SU-DHL-6 (cell line): ENCODE measurements around the gene PLXNC1.

Source experiments
- H2AFZ ChIP-seq: fragments of 200-600 bp; sonication (generic); 2 replicates; pipeline ENCODE4 v1.6.1; 2014; ENCODE audit warnings: low read depth, mild to moderate bottlenecking, moderate library complexity, mixed read lengths, antibody characterized with exemption, low read length; ENCODE audit not compliant: severe bottlenecking
- H3F3A ChIP-seq: fragments of 200-600 bp; shearing (Covaris generic); 2 replicates; pipeline ENCODE4 v1.6.0; 2016; ENCODE audit warnings: antibody characterized with exemption, mild to moderate bottlenecking; ENCODE audit not compliant: insufficient read depth
- H3K27ac ChIP-seq: fragments of 200-600 bp; sonication (generic); 2 replicates; pipeline ENCODE4 v1.5.1; 2016; ENCODE audit warnings: low read depth, mild to moderate bottlenecking, low read length, moderate library complexity, mixed read lengths
- H3K27me3 ChIP-seq: fragments of 200-600 bp; sonication (generic), shearing (Covaris generic); 2 replicates; pipeline ENCODE4 v1.6.0; 2014; ENCODE audit warnings: mild to moderate bottlenecking, low read length
- H3K36me3 ChIP-seq: fragments of 200-600 bp; sonication (generic); 2 replicates; pipeline ENCODE4 v1.6.1; 2014; ENCODE audit warnings: mild to moderate bottlenecking, low read length, mixed read lengths
- H3K4me2 ChIP-seq: fragments of 300-600, 200-600 bp; shearing (Covaris generic), sonication (generic); 2 replicates; pipeline ENCODE4 v1.6.0; 2014; ENCODE audit warnings: low read length, low read depth, mild to moderate bottlenecking; ENCODE audit not compliant: poor library complexity, severe bottlenecking
- H3K4me3 ChIP-seq: fragments of 200-600 bp; sonication (generic); 2 replicates; pipeline ENCODE4 v1.5.1; 2014; ENCODE audit warnings: antibody characterized with exemption, low read length, mild to moderate bottlenecking, mixed read lengths; ENCODE audit not compliant: insufficient read depth, poor library complexity, severe bottlenecking
- H3K79me2 ChIP-seq: fragments of 200-600 bp; sonication (generic); 2 replicates; pipeline ENCODE4 v1.6.1; 2014; ENCODE audit warnings: mild to moderate bottlenecking, low read length, moderate library complexity; ENCODE audit not compliant: insufficient read depth
- H3K9ac ChIP-seq: fragments of 200-600 bp; sonication (generic); 2 replicates; pipeline ENCODE4 v1.7.0; 2014; ENCODE audit warnings: mild to moderate bottlenecking, low read length
- H3K9me2 ChIP-seq: fragments of 200-600 bp; sonication (generic); replicated peaks from 2 replicates; pipeline ENCODE4 v1.6.1; 2014; ENCODE audit warnings: low read length; ENCODE audit not compliant: insufficient read depth
- H3K9me3 ChIP-seq: fragments of 200-600 bp; sonication (generic); 2 replicates; pipeline ENCODE4 v1.6.1; 2014; ENCODE audit warnings: low read length, mixed read lengths; ENCODE audit not compliant: insufficient read depth
- H4K20me1 ChIP-seq: fragments of 200-600 bp; sonication (generic); 2 replicates; pipeline ENCODE4 v1.6.1; 2014; ENCODE audit warnings: low read depth, mild to moderate bottlenecking, antibody characterized with exemption, low read length, moderate library complexity, mixed read lengths
- EZH2phosphoT487 ChIP-seq: fragments of 200-600 bp; sonication (generic), shearing (Covaris generic); conservative IDR thresholded peaks from 2 replicates; pipeline ENCODE4 v1.6.1; 2018; ENCODE audit warnings: mild to moderate bottlenecking, antibody characterized with exemption, low read length, moderate library complexity, mixed read lengths
- TF ChIP-seq, protein P1 (sequence below): fragments of 200-600 bp; sonication (generic); IDR thresholded peaks from one replicate; pipeline ENCODE4 v1.5.1; 2017; ENCODE audit warnings: antibody characterized with exemption, mild to moderate bottlenecking, low read length, moderate library complexity; ENCODE audit not compliant: insufficient read depth, poor library complexity, severe bottlenecking

Gene PLXNC1

DNA sequence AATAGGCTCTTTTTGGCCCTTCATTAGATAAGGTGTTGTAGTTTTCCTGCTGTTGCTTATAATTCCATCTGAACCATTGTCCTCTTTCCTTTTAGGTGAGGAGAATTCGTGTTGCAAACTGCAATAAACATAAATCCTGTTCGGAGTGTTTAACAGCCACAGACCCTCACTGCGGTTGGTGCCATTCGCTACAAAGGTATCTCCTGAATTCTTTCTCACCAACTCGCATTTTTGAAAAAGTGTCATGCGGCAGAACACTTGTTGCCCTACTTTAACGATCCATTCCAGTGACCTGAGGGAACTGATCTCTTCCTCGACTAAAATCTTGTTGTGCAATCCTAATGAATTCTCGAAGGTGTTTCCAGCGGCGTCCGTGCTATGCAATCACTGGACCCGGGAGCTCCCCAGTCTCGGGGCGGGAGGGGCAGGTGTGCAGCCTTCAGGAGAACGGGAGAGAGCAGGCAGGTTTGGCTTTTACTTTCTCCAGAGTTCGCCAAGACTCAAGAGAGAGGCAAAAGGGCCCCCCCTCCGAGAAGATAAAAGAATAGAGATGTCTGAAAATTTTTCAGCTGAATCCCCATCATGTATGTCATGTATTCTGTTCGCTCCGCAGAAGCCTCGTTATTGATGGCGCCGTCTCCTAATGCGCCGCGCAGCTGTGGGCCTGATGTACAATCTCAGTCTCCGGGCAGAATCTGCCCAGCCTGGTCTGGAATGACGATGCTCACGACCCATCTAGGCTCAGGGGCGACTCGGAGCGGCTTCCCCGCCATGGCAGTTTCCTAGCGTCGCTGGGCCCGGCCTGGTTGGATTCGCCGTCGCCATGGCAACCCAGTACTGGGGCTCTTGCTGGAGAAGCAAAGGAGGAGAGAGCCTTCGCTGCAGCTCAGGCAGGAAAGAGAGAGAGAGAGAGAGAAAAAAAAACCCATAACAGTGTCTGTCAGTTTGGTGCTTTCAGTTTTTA is 38.2 kb downstream of the PLXNC1 start:
- H3K9ac ChIP-seq, result no peak overlapping the region
- H3K79me2 ChIP-seq, result no peaks in the 10 kb centered on the region
- no peak overlapping the region for H2AFZ ChIP-seq
- H3K27ac ChIP-seq, result no peak overlapping the region
- no peaks in the 10 kb centered on the region for H3K36me3 ChIP-seq
- no peaks in the 10 kb centered on the region for H4K20me1 ChIP-seq
- H3F3A ChIP-seq, result no peaks in the 10 kb centered on the region
- H3K9me3 ChIP-seq, result no peaks in the 10 kb centered on the region
- H3K4me2 ChIP-seq, result no peak overlapping the region
- TF ChIP-seq, protein P1, sequence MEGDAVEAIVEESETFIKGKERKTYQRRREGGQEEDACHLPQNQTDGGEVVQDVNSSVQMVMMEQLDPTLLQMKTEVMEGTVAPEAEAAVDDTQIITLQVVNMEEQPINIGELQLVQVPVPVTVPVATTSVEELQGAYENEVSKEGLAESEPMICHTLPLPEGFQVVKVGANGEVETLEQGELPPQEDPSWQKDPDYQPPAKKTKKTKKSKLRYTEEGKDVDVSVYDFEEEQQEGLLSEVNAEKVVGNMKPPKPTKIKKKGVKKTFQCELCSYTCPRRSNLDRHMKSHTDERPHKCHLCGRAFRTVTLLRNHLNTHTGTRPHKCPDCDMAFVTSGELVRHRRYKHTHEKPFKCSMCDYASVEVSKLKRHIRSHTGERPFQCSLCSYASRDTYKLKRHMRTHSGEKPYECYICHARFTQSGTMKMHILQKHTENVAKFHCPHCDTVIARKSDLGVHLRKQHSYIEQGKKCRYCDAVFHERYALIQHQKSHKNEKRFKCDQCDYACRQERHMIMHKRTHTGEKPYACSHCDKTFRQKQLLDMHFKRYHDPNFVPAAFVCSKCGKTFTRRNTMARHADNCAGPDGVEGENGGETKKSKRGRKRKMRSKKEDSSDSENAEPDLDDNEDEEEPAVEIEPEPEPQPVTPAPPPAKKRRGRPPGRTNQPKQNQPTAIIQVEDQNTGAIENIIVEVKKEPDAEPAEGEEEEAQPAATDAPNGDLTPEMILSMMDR, result no peak
- no peak for TF ChIP-seq EZH2phosphoT487
- H3K27me3 ChIP-seq, result no peaks in the 10 kb centered on the region
- H3K9me2 ChIP-seq, result no peaks in the 10 kb centered on the region
- no peak overlapping the region for H3K4me3 ChIP-seq

DNA sequence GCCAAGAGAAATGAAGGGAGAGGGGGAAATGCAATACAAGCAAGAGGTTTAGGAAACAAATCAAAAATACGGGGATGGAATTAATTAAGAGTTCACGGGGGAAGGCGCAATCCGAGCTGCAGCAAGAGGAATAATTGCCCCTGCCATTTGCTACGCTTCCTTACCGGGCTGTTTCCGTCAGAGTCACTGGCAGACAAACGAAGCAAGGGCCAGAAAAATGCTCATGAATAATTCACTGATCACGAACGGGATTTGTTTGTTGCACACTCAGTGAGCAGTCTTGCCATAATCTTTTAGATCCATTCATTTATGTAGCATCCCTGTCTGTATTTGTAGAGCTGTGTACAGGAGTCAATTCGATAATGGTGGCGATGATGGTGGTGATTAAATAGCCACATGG is 39.0 kb downstream of the PLXNC1 start:
- Histone ChIP-seq H3K4me2 (no peak overlapping the region), H3K27ac (no peak overlapping the region), H4K20me1 (no peaks in the 10 kb centered on the region), H3K9me3 (peaks cover 3% of the 10 kb centered on the region; the same call in 1 of the 2 replicates), H3K9ac (no peak overlapping the region), H3K9me2 (no peaks in the 10 kb centered on the region), H3K4me3 (no peak overlapping the region), H3K27me3 (no peaks in the 10 kb centered on the region), H3K36me3 (peaks cover 5% of the 10 kb centered on the region), H3F3A (no peaks in the 10 kb centered on the region), H2AFZ (no peak overlapping the region), H3K79me2 (no peaks in the 10 kb centered on the region)
- TF ChIP-seq, protein P1, result no peak
- TF ChIP-seq EZH2phosphoT487, result no peak

DNA sequence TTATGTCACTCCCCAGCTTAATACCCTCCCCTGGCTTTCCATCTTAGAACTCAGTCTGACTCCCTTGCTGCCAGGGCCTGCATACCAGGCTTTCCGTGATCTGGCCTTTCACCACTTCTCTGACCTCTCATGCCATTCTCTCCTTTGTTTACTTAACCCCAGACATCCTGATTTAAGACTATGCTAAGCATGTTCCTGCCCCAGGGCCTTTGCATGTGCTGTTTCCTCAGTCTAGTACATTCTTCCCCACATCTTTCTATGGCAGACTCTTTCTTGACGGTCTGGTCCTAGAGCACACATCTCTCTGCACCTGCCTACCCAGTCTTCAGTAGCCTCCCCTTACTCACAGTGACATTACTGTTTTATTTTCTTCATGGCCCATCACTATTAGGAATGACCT is 42.2 kb downstream of the PLXNC1 start:
- no peak for TF ChIP-seq EZH2phosphoT487
- TF ChIP-seq, protein P1, result no peak

More for the DNA sequence above, 42.2 kb downstream of the PLXNC1 start:
- Histone ChIP-seq H3K27ac (peak overlapping the region; percentile 6; the same call in 1 of the 2 replicates), H3K4me2 (no peak overlapping the region), H3K9me2 (no peaks in the 10 kb centered on the region), H3K36me3 (peaks cover 11% of the 10 kb centered on the region), H3K9me3 (peaks cover 10% of the 10 kb centered on the region; the same call in 1 of the 2 replicates), H3K9ac (no peak overlapping the region), H3K4me3 (no peak overlapping the region), H3F3A (no peaks in the 10 kb centered on the region), H4K20me1 (no peaks in the 10 kb centered on the region), H3K27me3 (no peaks in the 10 kb centered on the region), H2AFZ (no peak overlapping the region), H3K79me2 (no peaks in the 10 kb centered on the region)
